DOHH2 (cell line): ENCODE results near the gene PRKCQ.

Experiments
- CTCF ChIP-seq: fragments of 200-600 bp; sonication (generic); IDR thresholded peaks from one replicate; pipeline ENCODE4 v1.5.1; 2014; ENCODE audit warnings: antibody characterized with exemption, mild to moderate bottlenecking, low read depth, low read length; ENCODE audit not compliant: poor library complexity, severe bottlenecking
- EZH2phosphoT487 ChIP-seq: fragments of 200-600 bp; sonication (generic); IDR thresholded peaks from 2 replicates; pipeline ENCODE4 v1.6.1; 2017; ENCODE audit warnings: borderline replicate concordance, mild to moderate bottlenecking, antibody characterized with exemption, low read length, moderate library complexity, mixed read lengths

DNA sequence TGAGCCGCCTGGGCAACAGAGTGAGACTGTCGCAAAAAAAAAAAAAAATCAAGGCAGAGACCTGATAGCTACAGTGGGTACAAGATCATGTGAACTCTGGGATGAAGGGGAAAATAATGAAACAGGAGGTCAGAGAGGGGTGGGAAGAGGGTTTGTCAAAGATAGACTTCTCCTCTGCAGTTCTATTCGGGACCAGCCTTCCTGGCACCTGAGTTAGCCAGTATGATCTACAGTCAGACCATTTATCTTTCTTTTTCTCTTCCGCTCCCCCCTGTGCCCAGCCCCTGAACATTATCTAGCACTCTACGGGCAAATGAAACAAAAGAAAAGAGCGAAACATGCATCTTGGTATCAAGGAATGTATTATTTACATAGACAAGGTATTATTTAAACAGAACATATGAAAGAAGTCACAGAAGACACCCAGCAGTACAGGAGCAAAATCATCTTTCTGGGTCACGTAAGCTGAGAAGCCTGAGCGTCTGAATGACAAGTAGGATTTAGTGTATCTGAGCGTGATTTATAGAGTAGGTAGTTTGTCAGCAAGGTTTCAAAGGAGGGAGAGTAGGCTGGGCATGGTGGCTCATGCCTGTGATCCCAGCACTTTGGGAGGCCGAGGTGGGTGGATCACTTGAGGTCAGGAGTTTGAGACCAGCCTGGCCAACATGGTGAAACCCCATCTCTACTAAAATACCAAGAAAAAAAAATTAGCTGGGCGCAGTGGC lies 109.0 kb downstream of the PRKCQ start:
- no peak for TF ChIP-seq CTCF
- TF ChIP-seq EZH2phosphoT487, result no peak
